ENCODE data around the gene NRXN2. TPM values are rescaled to one million over a fixed set of nuclear protein-coding genes. Genes with fewer than 3 reads are reported as not detected.

NRXN2 gene
- polyA plus RNA-seq (2013, experiment 1 of 2) = 33.3 TPM
- 33.6 TPM for polyA plus RNA-seq (2013, experiment 2 of 2)

- peaks cover 0 to 15% (median 7%) of the 10 kb centered on the region in 3 experiments for H3K27me3 ChIP-seq (ENCODE audit: control insufficient read depth in 3 of 3, insufficient read depth in 3 of 3, low read depth in 1 of 3, low read length in 3 of 3)
These were observed at the start of gene NRXN2 for GRCh38 chr11:64723117-64723906. TSS of gene NRXN2 (minus strand) at chr11:64723197. CDS start at chr11:64713699, 9,498 bp downstream.

GRCh38 chr11:64772303-64773018 is 49.5 kb upstream of the NRXN2 start:
- H3K36me3 ChIP-seq (replicated peaks in 1 of 2; ENCODE audit: control insufficient read depth in 2 of 2, insufficient read depth in 2 of 2, low read length in 2 of 2) = peaks cover 77 to 100% of the 10 kb centered on the region in 2 donors
- WGBS, 2 donors (ENCODE audit: extremely low coverage in 2 of 2, insufficient read length in 2 of 2, insufficient replicate concordance in 1 of 2) = no CpG with 5 or more reads among the region's 3 CpGs

More at GRCh38 chr11:64723117-64723906, at the start of gene NRXN2:
- peak within 1 kb of the TSS; percentile 88 for H2BK12ac ChIP-seq (ENCODE audit: low read length)
- peak within 1 kb of the TSS; percentile 23 for H2BK15ac ChIP-seq (ENCODE audit: low read length)
- H3K9ac ChIP-seq (ENCODE audit: low read depth, low read length, poor library complexity) = peak within 1 kb of the TSS; percentile 88
- peak within 1 kb of the TSS; percentile 61 for H2BK5ac ChIP-seq (ENCODE audit: low read length)
- peak within 1 kb of the TSS; percentile 23 for H4K8ac ChIP-seq (ENCODE audit: low read depth, low read length)
- no CpG with 5 or more reads among the region's 66 CpGs for WGBS, 2 donors (ENCODE audit: extremely low coverage in 2 of 2, insufficient read length in 2 of 2, insufficient replicate concordance in 1 of 2)
- H3K79me1 ChIP-seq (ENCODE audit: low read depth, low read length) = no peaks in the 10 kb centered on the region
- peak; percentile 87 for DNase-seq (ENCODE audit: low spot score)
- H3K4me1 ChIP-seq (ENCODE audit: control insufficient read depth in 2 of 2, insufficient read depth in 1 of 2, low read depth in 1 of 2, low read length in 2 of 2) = peaks cover 22 to 43% of the 10 kb centered on the region in 2 donors
- no peak within 1 kb of the TSS for H3K27ac ChIP-seq (replicated peaks; ENCODE audit: low read length)
- H3K4me3 ChIP-seq (ENCODE audit: low read length in 2 of 2) = peak within 1 kb of the TSS; percentile 54 to 81
- H2BK120ac ChIP-seq (ENCODE audit: low read depth, low read length) = no peak within 1 kb of the TSS
- H4K91ac ChIP-seq (ENCODE audit: low read depth, low read length, poor library complexity) = no peak within 1 kb of the TSS
- peak within 1 kb of the TSS; percentile 48 for H2AK5ac ChIP-seq (ENCODE audit: low read depth, low read length)
- H3K23ac ChIP-seq (ENCODE audit: low read depth, low read length, poor library complexity) = peak within 1 kb of the TSS; percentile 77
- H2AFZ ChIP-seq (ENCODE audit: low read length) = peak within 1 kb of the TSS; percentile 99
- H3K4me2 ChIP-seq (ENCODE audit: insufficient read depth, low read length, poor library complexity, severe bottlenecking) = peak within 1 kb of the TSS; percentile 99
- no peak within 1 kb of the TSS for H3K4ac ChIP-seq (ENCODE audit: low read length)
- H3K9me3 ChIP-seq (replicated peaks in 1 of 2; ENCODE audit: control insufficient read depth in 2 of 2, insufficient read depth in 1 of 2, low read depth in 1 of 2, low read length in 2 of 2) = no peaks in the 10 kb centered on the region
- H3K36me3 ChIP-seq (replicated peaks in 1 of 2; ENCODE audit: control insufficient read depth in 2 of 2, insufficient read depth in 2 of 2, low read length in 2 of 2) = no peaks in the 10 kb centered on the region
- H3K14ac ChIP-seq (ENCODE audit: low read length) = peak within 1 kb of the TSS; percentile 99
- peak within 1 kb of the TSS; percentile 99 for H3K18ac ChIP-seq (ENCODE audit: low read length)

GRCh38 chr11:64771861-64772260 is 48.9 kb upstream of the NRXN2 start:
- no peak for DNase-seq (ENCODE audit: low spot score)
- Histone ChIP-seq H3K79me1 (ENCODE audit: low read depth, low read length) (peaks cover 14% of the 10 kb centered on the region), H4K8ac (ENCODE audit: low read depth, low read length) (no peak overlapping the region), H2BK12ac (ENCODE audit: low read length) (no peak overlapping the region), H2AFZ (ENCODE audit: low read length) (no peak overlapping the region), H2BK5ac (ENCODE audit: low read length) (no peak overlapping the region), H2BK120ac (ENCODE audit: low read depth, low read length) (no peak overlapping the region), H3K4ac (ENCODE audit: low read length) (no peak overlapping the region), H4K91ac (ENCODE audit: low read depth, low read length, poor library complexity) (no peak overlapping the region), H3K4me2 (ENCODE audit: insufficient read depth, low read length, poor library complexity, severe bottlenecking) (no peak overlapping the region), H3K23ac (ENCODE audit: low read depth, low read length, poor library complexity) (no peak overlapping the region), H3K4me1 (ENCODE audit: control insufficient read depth in 2 of 2, insufficient read depth in 1 of 2, low read depth in 1 of 2, low read length in 2 of 2) (peaks cover 3 to 6% of the 10 kb centered on the region in 2 donors), H3K27me3 (ENCODE audit: control insufficient read depth in 3 of 3, insufficient read depth in 3 of 3, low read depth in 1 of 3, low read length in 3 of 3) (no peaks in the 10 kb centered on the region), H3K9me3 (replicated peaks in 1 of 2; ENCODE audit: control insufficient read depth in 2 of 2, insufficient read depth in 1 of 2, low read depth in 1 of 2, low read length in 2 of 2) (no peaks in the 10 kb centered on the region), H2AK5ac (ENCODE audit: low read depth, low read length) (no peak overlapping the region), H2BK15ac (ENCODE audit: low read length) (no peak overlapping the region), H3K18ac (ENCODE audit: low read length) (no peak overlapping the region), H3K27ac (replicated peaks; ENCODE audit: low read length) (no peak overlapping the region), H3K36me3 (replicated peaks in 1 of 2; ENCODE audit: control insufficient read depth in 2 of 2, insufficient read depth in 2 of 2, low read length in 2 of 2) (peaks cover 79 to 100% of the 10 kb centered on the region in 2 donors), H3K14ac (ENCODE audit: low read length) (no peak overlapping the region), H3K9ac (ENCODE audit: low read depth, low read length, poor library complexity) (no peak overlapping the region), H3K4me3 (ENCODE audit: low read length in 2 of 2) (no peak overlapping the region)
- no CpG with 5 or more reads among the region's 2 CpGs for WGBS, 2 donors (ENCODE audit: extremely low coverage in 2 of 2, insufficient read length in 2 of 2, insufficient replicate concordance in 1 of 2)

More at GRCh38 chr11:64772303-64773018, 49.5 kb upstream of the NRXN2 start:
- no peaks in the 10 kb centered on the region for H3K9me3 ChIP-seq (replicated peaks in 1 of 2; ENCODE audit: control insufficient read depth in 2 of 2, insufficient read depth in 1 of 2, low read depth in 1 of 2, low read length in 2 of 2)
- no peak overlapping the region for H3K4me3 ChIP-seq (ENCODE audit: low read length in 2 of 2)
- no peak overlapping the region for H2BK12ac ChIP-seq (ENCODE audit: low read length)
- peaks cover 12% of the 10 kb centered on the region for H3K79me1 ChIP-seq (ENCODE audit: low read depth, low read length)
- H2BK120ac ChIP-seq (ENCODE audit: low read depth, low read length) = no peak overlapping the region
- H2AFZ ChIP-seq (ENCODE audit: low read length) = no peak overlapping the region
- no peak overlapping the region for H3K4me2 ChIP-seq (ENCODE audit: insufficient read depth, low read length, poor library complexity, severe bottlenecking)
- H2BK5ac ChIP-seq (ENCODE audit: low read length) = no peak overlapping the region
- H4K91ac ChIP-seq (ENCODE audit: low read depth, low read length, poor library complexity) = no peak overlapping the region
- H3K14ac ChIP-seq (ENCODE audit: low read length) = no peak overlapping the region
- no peak overlapping the region for H3K9ac ChIP-seq (ENCODE audit: low read depth, low read length, poor library complexity)
- no peak overlapping the region for H2BK15ac ChIP-seq (ENCODE audit: low read length)
- peaks cover 5 to 6% of the 10 kb centered on the region in 2 donors for H3K4me1 ChIP-seq (ENCODE audit: control insufficient read depth in 2 of 2, insufficient read depth in 1 of 2, low read depth in 1 of 2, low read length in 2 of 2)
- H3K27ac ChIP-seq (replicated peaks; ENCODE audit: low read length) = no peak overlapping the region
- no peak for DNase-seq (ENCODE audit: low spot score)
- H3K23ac ChIP-seq (ENCODE audit: low read depth, low read length, poor library complexity) = no peak overlapping the region
- no peaks in the 10 kb centered on the region for H3K27me3 ChIP-seq (ENCODE audit: control insufficient read depth in 3 of 3, insufficient read depth in 3 of 3, low read depth in 1 of 3, low read length in 3 of 3)
- no peak overlapping the region for H3K18ac ChIP-seq (ENCODE audit: low read length)
- no peak overlapping the region for H4K8ac ChIP-seq (ENCODE audit: low read depth, low read length)
- no peak overlapping the region for H2AK5ac ChIP-seq (ENCODE audit: low read depth, low read length)
- no peak overlapping the region for H3K4ac ChIP-seq (ENCODE audit: low read length)

- Histone ChIP-seq H2BK12ac (ENCODE audit: low read length) (no peak overlapping the region), H3K9ac (ENCODE audit: low read depth, low read length, poor library complexity) (no peak overlapping the region), H4K91ac (ENCODE audit: low read depth, low read length, poor library complexity) (no peak overlapping the region), H3K4me3 (ENCODE audit: low read length in 2 of 2) (no peak overlapping the region), H3K18ac (ENCODE audit: low read length) (no peak overlapping the region), H3K79me1 (ENCODE audit: low read depth, low read length) (peaks cover 17% of the 10 kb centered on the region), H3K27ac (replicated peaks; ENCODE audit: low read length) (no peak overlapping the region), H3K9me3 (replicated peaks in 1 of 2; ENCODE audit: control insufficient read depth in 2 of 2, insufficient read depth in 1 of 2, low read depth in 1 of 2, low read length in 2 of 2) (no peaks in the 10 kb centered on the region), H3K23ac (ENCODE audit: low read depth, low read length, poor library complexity) (no peak overlapping the region), H2AFZ (ENCODE audit: low read length) (no peak overlapping the region), H2BK15ac (ENCODE audit: low read length) (no peak overlapping the region), H3K27me3 (ENCODE audit: control insufficient read depth in 3 of 3, insufficient read depth in 3 of 3, low read depth in 1 of 3, low read length in 3 of 3) (no peaks in the 10 kb centered on the region), H3K36me3 (replicated peaks in 1 of 2; ENCODE audit: control insufficient read depth in 2 of 2, insufficient read depth in 2 of 2, low read length in 2 of 2) (peaks cover 74 to 99% of the 10 kb centered on the region in 2 donors), H3K4me2 (ENCODE audit: insufficient read depth, low read length, poor library complexity, severe bottlenecking) (no peak overlapping the region), H3K4ac (ENCODE audit: low read length) (no peak overlapping the region), H2BK120ac (ENCODE audit: low read depth, low read length) (no peak overlapping the region), H3K14ac (ENCODE audit: low read length) (no peak overlapping the region), H2BK5ac (ENCODE audit: low read length) (no peak overlapping the region), H4K8ac (ENCODE audit: low read depth, low read length) (no peak overlapping the region), H2AK5ac (ENCODE audit: low read depth, low read length) (no peak overlapping the region), H3K4me1 (ENCODE audit: control insufficient read depth in 2 of 2, insufficient read depth in 1 of 2, low read depth in 1 of 2, low read length in 2 of 2) (peaks cover 2 to 4% of the 10 kb centered on the region in 2 donors)
- no CpG with 5 or more reads among the region's 12 CpGs for WGBS, 2 donors (ENCODE audit: extremely low coverage in 2 of 2, insufficient read length in 2 of 2, insufficient replicate concordance in 1 of 2)
- DNase-seq (ENCODE audit: low spot score) = no peak
These were observed 47.1 kb upstream of the NRXN2 start for GRCh38 chr11:64770120-64770519.

Data from neuronal stem cell (in vitro differentiated cells).